ENCODE data around the gene NSUN7.

DNA sequence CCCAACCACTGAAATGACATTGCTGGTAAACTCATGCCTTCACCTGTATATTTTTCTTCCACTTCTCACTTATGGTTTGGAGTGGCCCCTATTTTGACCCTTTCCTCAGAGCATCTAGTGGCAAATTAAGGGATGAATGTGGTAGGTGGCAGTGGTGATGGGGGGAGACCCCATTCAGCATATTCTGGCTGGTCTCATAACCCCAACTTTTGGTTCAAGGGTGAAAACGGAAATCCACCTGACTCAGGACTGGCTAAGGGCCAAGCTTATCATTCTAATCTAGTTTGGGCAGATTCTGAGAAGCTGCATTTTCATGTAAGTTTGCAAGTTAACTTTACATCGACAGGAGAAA is 47.0 kb upstream of the NSUN7 start:
- TF ChIP-seq, protein P1, sequence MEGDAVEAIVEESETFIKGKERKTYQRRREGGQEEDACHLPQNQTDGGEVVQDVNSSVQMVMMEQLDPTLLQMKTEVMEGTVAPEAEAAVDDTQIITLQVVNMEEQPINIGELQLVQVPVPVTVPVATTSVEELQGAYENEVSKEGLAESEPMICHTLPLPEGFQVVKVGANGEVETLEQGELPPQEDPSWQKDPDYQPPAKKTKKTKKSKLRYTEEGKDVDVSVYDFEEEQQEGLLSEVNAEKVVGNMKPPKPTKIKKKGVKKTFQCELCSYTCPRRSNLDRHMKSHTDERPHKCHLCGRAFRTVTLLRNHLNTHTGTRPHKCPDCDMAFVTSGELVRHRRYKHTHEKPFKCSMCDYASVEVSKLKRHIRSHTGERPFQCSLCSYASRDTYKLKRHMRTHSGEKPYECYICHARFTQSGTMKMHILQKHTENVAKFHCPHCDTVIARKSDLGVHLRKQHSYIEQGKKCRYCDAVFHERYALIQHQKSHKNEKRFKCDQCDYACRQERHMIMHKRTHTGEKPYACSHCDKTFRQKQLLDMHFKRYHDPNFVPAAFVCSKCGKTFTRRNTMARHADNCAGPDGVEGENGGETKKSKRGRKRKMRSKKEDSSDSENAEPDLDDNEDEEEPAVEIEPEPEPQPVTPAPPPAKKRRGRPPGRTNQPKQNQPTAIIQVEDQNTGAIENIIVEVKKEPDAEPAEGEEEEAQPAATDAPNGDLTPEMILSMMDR (IDR thresholded peaks at IDR 0.05; ENCODE audit: low read depth, low read length, missing input control) = no peak
- TF ChIP-seq TAF1 (conservative IDR thresholded peaks at IDR 0.05) (no peak), RAD21 (IDR thresholded peaks at IDR 0.05) (no peak), HNF4G (IDR thresholded peaks at IDR 0.05) (no peak), JUND (IDR thresholded peaks at IDR 0.05) (no peak), YY1 (IDR thresholded peaks at IDR 0.05) (no peak), GABPA (IDR thresholded peaks at IDR 0.05 in 1 of 2, conservative IDR thresholded peaks at IDR 0.05 in 1 of 2) (no peak)
- TF ChIP-seq, protein P2, sequence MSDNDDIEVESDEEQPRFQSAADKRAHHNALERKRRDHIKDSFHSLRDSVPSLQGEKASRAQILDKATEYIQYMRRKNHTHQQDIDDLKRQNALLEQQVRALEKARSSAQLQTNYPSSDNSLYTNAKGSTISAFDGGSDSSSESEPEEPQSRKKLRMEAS (IDR thresholded peaks at IDR 0.05) = no peak
- TF ChIP-seq, protein P3, sequence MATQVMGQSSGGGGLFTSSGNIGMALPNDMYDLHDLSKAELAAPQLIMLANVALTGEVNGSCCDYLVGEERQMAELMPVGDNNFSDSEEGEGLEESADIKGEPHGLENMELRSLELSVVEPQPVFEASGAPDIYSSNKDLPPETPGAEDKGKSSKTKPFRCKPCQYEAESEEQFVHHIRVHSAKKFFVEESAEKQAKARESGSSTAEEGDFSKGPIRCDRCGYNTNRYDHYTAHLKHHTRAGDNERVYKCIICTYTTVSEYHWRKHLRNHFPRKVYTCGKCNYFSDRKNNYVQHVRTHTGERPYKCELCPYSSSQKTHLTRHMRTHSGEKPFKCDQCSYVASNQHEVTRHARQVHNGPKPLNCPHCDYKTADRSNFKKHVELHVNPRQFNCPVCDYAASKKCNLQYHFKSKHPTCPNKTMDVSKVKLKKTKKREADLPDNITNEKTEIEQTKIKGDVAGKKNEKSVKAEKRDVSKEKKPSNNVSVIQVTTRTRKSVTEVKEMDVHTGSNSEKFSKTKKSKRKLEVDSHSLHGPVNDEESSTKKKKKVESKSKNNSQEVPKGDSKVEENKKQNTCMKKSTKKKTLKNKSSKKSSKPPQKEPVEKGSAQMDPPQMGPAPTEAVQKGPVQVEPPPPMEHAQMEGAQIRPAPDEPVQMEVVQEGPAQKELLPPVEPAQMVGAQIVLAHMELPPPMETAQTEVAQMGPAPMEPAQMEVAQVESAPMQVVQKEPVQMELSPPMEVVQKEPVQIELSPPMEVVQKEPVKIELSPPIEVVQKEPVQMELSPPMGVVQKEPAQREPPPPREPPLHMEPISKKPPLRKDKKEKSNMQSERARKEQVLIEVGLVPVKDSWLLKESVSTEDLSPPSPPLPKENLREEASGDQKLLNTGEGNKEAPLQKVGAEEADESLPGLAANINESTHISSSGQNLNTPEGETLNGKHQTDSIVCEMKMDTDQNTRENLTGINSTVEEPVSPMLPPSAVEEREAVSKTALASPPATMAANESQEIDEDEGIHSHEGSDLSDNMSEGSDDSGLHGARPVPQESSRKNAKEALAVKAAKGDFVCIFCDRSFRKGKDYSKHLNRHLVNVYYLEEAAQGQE (IDR thresholded peaks at IDR 0.05) = no peak
